DMS53 (cell line): Measurements from ENCODE around the gene LBX2.

Source experiments
- DNase-seq: peaks from one replicate; lab custom pipeline; 2025; lab: John Stamatoyannopoulos, UW

Gene LBX2

DNA sequence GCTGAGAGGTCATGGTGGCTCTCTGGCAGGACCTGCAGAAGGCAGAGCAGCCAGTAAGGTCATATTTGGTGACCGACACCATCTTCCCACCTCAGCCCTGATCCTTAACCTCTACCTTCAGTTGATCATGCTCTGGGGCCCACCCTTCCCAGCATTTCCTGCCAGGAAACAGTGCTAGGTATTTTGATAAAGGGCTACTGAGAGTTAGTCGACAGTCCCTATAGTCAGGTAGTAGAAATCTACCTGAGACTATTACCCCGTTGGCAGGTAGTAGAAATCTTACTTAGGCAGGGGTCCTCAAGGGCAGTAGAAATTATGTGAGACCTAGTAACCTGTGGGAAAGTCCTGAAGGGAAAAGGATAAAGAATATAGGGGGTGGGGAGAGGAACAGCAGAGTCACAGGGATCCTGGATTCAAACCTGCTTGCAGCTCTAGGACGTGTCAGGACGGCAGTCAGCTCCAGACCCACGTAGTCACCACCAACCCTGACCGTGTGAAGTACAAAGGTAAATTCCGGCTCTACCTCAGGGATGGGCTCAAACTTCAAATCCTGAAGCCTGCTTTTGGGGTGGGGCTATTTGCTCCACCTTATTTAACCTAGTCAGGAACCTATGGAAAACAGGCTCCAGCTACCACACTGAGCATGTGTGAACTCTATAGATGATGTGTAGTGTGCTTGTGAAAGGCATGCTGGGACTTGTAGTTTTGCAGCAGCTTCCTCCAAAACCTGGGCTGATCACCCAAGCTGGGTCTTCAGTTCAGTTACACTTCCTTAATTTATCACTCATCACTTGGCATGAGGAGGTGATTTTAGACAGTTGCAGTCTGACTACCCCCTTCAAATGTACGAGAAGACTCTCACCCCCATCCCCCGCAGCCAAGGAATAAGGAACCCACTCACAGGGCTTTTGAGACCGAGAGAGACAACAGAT lies 26.6 kb upstream of the LBX2 start, which contains the start of gene DQX1:
Gene DQX1, minus strand, starts transcription at position 515 of the 932 bp plus-strand sequence. Its CDS starts 502 bp downstream, at position 13.
- DNase-seq, result peak; percentile 65

DNA sequence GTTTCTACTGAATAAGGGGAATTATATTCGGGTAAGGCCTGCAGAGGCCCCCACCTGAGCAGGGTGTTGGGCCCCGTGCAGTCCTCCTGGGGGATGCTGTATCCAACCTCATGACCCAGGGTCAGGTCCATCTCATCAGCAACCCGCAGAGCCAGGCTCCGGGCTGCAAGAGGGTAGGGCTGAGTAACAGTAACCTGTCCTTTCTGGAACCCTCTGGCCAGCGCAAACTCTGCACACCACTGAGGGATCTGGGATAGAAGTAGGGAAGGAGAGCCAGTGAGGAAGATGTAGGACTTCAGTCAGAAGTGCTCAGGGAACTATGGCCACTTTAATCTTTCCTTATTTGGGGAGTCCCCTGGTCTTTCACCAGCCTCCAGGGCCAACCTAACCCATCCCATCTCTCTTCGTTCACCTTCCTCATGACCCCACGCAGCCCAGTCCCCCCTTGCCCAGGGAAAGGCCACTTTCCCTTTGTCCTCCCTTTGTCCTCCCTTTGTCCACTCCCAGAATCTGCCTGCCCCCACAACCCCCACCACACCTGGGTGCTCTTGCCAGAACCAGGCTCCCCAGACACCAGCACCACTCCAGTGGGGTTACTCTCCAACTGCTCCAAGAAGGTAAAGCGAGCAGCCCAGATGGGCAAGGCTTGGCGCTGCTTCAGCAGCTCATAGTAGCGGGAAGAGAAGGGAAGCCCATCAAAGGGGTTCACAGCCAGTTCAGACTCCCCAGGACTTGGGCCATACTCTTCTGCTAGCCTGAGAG lies 25.7 kb upstream of the LBX2 start:
- DNase-seq, result no peak

DNA sequence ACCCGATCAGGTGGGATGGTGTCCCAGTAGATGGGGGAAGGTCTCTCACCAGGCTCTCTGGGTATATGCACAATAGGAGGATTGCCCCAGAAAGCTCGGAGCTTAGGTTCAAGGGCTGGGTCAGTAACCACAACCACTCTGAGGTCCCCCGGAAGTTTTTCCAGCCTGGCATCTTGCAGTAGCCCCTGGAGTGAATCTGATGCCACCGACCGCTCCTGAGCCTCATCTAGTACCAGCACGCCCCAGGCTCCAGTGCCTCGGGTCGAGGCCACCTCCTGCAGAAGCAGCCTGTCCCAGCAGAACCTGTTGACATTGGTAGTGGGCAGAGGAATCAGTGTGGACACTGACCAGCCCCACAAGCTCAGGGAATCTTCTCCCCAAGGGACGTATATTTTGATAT lies 24.6 kb upstream of the LBX2 start:
- DNase-seq, result no peak

DNA sequence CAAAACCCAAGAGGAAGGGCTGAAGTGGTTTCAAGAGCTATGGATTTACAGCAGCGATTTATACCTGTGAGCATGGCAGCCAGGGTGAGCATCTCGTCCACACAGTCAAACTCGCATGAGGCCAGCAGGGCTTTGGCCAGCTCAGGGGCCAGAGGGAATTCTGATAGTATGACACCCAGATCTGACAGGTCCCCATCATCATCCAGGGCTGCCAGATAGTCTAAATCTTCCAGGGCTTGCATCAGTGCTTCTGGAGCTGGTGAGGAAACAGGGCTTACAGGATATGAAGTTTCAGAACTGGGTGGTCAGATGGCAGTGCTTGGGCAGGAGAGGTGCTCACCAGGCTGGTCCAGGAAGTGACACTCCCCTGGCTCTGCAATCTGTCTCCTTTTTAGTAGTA lies 23.1 kb upstream of the LBX2 start:
- no peak for DNase-seq

DNA sequence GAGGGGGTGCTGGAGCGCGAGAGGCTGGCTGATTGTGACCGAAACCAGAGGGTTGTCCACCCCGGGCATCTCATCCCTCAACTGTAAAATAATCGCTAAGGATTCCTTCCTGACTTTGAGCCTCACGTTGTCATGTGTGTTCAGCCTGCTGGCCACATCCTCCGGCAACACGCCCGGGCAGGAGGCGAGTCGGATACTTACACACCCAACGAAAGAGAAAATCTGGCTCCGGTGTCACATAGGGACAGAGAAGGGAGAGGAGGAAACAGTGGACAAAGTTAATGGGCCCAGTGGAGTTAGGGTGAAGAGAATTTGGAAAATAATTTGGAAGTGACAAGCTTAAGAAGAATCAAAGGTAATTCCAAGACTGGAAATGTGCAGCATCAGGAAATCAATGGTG lies 17.2 kb upstream of the LBX2 start:
- no peak for DNase-seq

DNA sequence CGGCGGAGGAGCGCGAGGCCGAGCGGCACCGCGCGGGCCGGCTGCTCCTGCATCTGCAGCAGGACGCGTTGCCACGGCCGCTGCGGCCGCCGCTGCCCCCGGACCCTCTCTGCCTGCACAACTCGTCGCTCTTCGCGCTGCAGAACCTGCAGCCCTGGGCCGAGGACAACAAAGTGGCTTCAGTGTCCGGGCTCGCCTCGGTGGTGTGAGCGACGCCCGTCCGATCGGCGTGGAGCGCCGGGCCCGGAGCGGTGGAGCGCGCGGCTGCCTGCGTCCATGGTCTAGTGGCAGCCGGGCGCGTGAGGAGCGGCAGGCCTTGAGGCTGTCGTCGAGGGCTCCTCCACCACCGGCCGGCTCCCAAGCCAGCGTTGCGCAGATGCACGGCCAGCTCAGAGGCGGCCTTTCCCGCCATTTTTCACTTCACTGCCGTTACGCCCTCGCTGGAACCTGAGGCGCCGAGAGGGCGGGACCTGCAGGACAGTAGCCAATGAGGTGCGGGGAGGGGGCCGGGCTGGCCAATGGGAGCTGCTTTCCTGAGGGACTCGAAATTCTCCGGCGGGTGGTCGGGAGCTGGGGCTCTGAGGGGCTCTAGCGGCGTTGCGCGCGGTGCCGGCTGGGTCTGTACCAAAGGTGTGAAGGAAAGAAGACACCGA lies 16.7 kb upstream of the LBX2 start:
- peak; percentile 87 for DNase-seq

DNA sequence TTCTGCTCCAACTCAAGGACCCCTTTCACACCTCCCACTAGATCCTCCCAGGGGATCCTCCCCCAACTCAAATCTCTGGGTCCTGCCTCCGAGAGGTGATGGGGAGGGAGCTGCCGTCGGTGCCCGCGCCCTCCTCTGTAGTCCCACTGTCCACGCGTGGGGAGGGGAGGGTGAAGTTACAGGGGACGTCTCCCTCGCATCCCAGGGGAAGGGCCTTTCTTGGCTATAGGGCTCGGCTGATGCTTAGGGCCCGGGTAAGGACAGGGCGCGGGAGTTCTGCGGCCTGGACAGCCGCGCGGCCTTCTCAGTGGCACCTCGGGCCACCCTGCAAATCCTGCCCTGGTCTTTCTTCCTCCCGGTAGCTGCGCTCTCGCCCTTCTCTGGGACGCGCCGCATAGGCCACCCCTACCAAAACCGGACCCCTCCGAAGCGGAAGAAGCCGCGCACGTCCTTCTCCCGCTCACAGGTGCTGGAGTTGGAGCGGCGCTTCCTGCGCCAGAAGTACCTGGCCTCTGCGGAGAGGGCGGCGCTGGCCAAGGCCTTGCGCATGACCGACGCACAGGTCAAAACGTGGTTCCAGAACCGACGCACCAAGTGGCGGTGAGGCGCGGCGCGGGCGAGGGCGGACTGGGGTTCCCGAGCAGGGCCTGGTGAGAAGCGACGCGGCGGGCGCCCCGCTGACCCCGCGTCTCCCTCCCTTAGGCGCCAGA lies 16.0 kb upstream of the LBX2 start:
- peak; percentile 80 for DNase-seq

DNA sequence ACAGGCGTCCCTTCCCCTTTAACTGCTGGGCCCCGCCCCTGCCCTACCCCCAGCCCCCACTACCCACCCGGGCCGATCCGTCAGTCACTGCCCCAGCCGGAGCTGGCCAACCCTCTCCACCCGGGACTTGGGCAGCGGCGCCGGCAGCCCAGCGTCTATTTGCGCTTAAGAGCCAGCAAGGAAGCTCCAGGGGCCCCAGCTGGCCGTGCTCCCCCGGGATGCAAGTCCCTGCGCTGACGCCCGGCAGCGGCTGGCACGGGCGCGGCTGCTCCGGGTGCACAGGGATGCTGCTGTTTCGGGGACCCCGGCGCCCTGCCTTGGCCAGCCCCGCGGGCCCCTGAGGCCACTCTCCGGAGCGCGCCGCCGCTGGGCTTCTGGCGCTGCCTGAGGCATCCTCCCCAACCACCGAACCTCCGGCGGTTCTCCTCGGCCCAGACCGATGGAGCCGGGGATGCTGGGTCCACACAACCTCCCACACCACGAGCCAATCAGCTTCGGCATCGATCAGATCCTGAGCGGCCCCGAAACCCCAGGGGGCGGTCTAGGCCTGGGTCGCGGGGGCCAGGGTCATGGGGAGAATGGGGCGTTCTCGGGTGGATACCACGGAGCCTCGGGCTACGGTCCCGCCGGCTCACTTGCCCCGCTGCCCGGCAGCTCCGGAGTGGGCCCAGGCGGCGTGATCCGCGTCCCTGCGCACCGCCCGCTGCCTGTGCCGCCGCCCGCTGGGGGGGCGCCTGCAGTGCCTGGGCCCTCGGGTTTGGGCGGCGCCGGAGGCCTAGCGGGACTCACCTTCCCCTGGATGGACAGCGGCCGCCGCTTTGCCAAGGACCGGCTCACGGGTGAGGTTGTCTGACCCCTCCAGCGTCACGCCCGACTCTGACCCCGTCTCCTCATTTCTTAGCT lies 15.2 kb upstream of the LBX2 start, which contains the start of gene TLX2:
Gene TLX2, plus strand, starts transcription at position 83 of the 903 bp plus-strand sequence. Its CDS starts 357 bp downstream, at position 440.
- DNase-seq, result peak; percentile 62

DNA sequence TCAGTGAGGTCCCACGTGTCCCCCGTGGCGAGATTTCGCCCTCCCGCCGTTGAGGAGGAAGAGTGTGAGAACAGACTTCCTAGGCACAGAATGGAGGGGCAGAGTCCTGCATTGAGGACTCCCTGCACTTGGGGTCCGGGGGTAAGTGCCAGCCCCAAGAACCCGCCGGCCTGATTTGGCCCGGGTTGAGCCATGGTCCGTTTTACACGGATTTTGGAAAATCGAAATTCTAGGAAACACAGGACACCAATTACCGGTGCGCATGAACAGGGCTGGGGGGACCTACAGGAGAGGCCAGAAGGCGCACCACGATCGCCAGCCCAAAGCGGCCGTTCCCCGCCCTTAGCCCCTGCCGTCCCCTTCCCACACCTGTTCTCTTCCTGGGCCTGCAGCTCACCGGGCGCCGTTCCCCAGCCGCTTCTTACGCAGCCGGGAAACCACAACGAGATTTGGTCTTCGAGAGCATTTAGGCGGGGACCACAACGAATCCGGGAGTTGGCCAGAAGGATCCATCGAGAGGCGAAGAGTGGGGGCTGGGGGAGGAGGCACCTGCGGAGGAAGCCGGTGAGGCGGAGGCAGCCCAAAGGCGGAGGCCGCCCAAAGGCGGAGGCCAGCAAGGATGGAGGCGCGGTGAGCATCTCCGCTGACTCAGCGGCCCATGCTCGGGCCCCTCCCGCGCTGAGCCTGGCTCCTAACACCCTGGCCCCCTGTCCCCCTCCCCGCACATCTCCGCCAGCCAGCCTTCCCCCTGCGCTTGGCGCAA lies 14.4 kb upstream of the LBX2 start:
- DNase-seq, result peak; percentile 57

DNA sequence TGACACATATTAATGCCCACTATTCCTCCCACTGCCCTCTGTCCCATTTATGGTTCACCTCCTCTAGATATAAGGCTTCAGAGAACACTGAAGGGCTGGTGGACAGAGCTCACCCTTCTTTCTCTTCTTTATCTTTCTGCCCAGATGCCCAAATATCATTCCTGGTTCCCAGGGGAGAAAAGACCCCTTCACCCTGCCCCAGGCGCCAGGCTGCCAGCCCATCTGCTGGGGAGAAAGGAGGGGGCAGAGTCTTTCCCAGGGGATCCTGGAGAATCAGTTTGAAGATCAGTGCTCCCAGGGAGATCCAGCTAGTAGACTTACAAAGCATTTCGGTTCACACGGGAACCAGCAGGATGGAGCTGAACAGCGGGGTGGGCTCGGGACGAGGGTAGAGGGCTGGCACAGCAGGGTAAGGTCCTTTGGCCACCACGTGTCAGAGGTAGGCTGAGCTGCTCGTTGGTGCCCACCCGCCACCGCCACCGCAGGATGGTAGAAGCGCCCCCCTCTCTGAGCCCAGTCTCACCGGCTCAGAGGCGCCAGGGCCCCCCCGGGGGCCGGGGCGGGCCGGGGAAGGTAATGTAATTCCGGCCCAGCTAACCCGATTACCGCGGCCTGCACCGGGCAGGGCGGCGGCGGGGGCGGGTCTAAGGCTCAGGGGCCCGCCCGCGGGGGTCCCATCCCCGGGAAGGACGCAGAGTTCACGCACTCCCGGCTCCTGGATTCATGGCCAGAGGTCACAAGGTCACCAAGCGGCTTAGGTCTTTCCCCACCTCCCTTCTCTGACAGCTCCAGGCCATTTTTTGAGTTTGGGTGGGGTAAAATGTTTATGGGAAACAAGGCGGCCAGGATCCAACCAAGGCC lies 13.6 kb upstream of the LBX2 start:
- no peak for DNase-seq

DNA sequence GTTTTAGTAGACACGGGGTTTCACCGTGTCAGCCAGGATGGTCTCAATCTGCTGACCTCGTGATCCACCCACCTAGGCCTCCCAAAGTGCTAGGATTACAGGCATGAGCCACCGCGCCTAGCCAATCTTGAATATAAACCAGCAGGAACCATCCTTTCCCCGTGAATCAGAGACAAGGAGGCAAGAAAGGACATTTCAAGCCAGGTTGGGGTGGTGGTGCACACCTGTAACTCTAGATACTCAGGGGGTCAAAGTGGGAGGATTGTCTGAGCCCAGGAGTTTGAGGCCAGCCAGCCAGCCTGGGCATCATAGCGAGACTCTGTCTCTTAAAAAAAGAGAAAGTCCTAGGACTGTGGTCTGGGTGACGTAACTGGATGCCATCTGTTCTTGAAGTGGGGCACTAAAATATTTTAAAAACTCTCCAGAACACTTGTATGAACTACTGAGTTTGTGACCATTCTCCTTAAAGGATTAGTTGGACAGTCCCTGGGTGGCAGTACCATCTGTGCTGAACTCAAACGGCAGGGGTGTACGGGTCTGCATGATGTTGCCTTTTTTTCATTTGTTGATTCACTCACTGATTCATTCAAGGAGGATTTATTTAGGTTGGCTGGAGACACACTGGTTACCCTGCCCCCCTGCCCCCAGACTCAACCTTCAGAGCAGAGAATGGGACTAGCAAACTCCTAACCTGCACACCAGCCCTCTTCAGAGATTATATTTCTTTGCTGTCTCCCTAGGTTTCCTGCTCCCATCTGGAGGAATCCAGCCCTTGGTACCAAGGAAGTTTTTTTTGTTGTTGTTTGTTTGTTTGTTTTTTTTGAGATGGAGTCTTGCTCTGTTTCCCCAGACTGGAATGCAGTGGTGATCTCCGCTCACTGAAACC lies 11.9 kb upstream of the LBX2 start:
- no peak for DNase-seq

DNA sequence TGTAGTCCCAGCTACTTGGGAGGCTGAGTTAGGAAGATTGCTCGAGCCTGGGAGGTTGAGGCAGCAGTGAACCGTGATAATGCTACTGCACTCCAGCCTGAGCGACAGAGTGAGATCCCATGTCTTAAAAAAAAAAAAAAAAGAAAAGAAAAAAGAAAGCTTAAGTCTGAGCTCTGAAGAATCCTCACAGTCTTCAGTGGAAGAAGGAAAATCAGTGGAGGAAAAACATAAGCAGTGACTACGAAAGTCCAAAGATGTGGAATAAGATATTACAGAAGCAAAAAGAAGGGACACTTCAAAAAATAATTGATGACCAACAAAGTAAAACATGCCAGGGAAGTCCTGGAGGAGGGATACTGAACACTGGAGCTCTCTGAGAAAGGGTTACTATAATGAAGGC lies 10.9 kb upstream of the LBX2 start:
- DNase-seq, result no peak

DNA sequence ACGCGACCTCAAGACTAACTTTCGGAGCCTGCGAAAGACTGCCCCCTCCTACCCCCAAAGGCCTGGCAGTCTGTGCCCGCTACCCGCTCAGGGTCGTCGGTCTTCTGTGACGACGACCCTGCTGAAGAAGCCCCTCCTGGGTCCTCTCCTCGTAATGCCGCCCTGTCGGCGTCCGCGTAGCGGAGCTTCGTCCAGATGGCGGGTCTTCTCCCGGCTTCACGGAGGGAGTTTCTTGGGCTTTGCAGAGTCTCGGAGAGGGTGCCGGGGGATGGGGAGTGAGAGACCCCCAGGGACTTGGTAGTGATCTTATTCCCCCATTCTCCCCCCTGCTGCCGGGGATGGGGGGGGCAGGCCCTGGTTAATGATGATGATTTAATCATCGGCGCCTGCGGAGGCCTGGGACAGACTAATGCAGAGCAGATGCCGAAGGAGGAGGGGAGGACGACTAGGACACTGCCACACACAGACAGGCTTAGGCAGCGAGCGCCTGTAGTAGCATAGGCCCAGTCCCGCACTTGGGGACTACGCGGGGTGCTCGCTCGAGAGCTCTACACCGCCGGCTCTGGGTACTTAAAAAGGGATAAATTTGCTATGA lies 8.6 kb upstream of the LBX2 start:
- DNase-seq, result peak; percentile 75

DNA sequence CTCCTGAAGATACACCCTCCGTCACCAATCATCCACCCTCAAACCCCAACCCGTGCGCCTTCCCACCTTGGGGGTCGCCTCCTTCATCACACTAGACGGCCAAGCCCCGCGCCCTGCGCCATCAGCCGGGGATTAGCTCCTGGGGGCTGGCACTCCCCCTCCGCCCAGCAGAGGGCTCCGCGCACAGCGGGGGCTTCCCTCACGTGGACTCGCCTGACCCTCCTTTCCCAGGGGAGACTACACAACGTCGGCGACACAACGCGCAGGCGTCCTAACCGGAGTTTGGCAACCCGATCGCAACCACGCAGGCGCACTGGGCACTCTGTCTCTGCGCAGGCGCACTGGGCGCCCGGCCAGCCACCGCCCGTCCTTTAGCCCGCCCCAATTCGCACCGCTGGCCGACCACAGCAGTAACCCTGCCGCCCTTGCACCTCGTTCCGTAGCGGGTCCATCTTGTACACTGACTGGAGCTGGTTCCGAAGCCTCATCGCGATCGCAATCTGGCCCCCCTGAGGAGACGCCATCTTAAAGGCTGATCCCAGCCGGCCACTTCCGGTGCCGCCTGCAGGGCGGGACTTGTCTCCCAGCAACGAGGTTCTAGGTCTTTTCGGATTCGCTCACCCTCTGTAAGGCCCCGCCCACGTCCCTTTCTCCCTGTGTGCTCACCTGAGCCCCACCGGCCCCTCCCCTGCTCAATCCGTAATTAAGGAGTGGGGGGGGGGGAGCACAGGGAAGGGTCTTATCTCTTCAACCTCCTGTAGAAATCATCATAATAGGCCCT lies 7.9 kb upstream of the LBX2 start, which contains the start of gene PCGF1:
Gene PCGF1, minus strand, starts transcription at position 551 of the 781 bp plus-strand sequence. Its CDS starts 27 bp downstream, at position 524.
- DNase-seq, result peak; percentile 99

DNA sequence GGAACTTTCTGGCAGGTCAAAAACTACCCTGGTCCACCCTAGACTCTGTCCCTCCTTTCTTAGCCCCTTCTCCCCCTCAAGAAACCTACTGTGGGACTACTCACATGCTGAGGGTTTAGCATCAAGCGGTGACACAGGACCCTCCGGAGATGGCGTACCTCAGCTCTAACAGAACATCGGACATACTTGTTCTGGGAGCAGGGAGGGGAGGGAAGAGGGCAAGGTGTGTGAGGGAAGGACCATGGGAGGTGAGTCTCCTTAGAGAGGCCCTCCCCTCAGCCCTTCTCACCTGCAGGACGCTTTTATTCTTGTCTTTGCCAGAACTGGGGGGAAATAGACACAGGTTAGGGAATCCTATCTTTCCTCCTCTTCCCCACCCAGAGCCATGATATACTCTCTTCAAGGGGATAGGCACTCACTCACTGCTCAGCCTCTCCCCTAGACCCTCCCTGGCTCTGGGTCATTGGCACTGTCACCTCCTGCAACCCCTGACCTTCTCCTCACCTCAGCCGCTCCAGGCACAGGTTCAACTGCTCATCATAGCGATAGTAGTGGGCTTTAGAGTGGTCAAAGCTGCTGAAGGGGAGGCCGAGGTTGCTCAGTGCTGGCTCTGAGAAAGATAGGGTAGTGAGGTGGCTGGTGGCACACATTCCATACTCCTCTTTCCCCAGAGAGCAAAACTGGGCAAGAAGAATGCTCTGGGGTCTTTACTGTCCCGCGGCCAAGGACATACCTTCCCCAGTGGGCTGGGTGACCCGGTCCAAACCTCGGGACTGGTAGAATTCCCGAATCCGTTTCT lies 6.2 kb upstream of the LBX2 start:
- no peak for DNase-seq

DNA sequence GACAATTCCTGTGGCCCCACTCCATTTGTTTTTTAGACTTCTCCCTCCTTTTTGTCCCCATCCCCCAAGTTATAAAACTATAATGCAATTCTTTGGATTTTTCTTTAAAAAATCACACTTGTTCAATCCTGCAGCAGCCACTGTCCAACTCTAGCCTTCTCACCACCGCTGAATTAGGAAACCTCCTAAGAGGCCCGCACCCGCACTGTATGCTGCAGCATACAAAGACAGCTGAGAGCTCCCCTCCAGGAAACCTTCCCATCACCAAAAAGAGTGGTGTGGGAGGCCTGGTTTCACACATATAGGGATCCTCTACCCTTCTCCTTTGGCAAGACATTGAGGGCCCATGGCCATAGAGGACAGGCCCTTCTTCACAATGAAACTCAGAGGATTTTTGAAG lies 5.2 kb upstream of the LBX2 start:
- DNase-seq, result no peak
